GM18873 (cell line): ENCODE measurements around the gene CIRBP.

Experiments used
- ATAC-seq: cut with Tn5 transposase; IDR thresholded peaks from one replicate; pipeline ENCODE4 v1.9.1; 2021; ENCODE audit warnings: mild to moderate bottlenecking, moderate library complexity, moderate number of reproducible peaks; ENCODE audit not compliant: unreplicated experiment, low FRiP score

CIRBP gene

GRCh38 chr19:1288226-1288612 is 19.1 kb downstream of the CIRBP start:
- no peak for ATAC-seq

- no peak for ATAC-seq
These were observed 19.9 kb downstream of the CIRBP start for GRCh38 chr19:1288833-1289685.

DNA sequence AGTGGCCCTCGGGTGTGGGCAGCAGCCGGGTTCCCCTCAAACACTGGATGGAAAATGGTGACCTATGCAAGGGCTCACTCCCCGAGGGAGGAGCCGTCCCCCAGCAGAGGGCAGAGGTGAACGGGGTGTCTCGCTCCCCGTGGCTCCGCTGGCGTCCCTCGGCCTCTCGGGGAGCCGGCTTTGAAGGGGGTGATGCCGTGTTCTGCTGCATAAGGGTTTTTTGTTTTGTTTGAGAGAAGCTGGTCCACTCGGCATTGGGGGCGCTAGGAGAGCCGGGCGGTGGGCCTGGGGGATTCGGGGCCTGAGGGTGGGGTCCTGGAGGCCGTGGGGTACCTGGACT is 20.5 kb downstream of the CIRBP start:
- ATAC-seq = no peak

GRCh38 chr19:1290196-1290702 is 21.1 kb downstream of the CIRBP start:
- ATAC-seq = no peak

GRCh38 chr19:1290703-1291651 is 21.8 kb downstream of the CIRBP start:
- no peak for ATAC-seq

GRCh38 chr19:1291761-1292418 is 22.8 kb downstream of the CIRBP start:
- no peak for ATAC-seq

- no peak for ATAC-seq
These were observed 23.5 kb downstream of the CIRBP start for GRCh38 chr19:1292419-1293151.

- no peak for ATAC-seq
These were observed 24.9 kb downstream of the CIRBP start for GRCh38 chr19:1293782-1294604.

DNA sequence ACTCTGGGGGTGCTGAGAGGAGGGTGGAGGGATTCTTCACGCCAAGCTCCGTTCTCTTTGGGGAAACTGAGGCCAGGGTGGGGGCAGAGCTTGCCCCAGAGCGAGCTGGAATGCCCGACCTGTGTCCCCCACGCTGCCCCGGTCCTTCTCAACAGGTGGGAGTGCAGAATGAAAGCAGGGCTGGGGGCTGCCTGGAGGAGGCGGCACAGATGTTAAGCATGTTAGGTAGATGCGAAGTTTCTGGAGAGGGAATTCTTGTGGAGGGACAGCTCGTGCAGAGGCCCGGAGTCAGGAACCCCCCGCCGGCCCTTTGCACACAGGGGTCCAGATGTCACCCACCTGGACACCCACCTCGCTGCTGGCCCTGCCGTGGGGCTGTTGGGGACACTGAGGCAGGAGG is 25.6 kb downstream of the CIRBP start:
- ATAC-seq = no peak

GRCh38 chr19:1295169-1296012 is 26.3 kb downstream of the CIRBP start:
- ATAC-seq = no peak

DNA sequence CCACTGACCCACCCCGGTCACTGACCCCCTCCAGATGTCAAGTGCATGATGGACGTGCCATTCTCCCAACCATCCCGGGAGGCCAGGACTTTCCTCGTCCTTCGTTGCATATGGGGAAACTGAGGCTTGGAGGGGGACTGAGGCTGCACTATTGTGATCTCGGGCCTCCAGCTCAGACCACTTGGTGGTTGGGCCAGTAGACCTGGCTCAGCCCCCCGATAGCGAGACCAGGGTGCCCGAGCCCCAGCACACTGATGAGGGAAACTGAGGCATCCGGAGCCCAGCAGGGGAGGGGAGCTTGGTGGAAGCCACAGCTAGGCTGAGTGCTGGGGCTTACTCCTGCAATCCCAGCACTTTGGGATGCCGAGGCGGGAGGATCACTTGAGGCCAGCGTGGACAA is 26.9 kb downstream of the CIRBP start:
- no peak for ATAC-seq

- ATAC-seq = no peak
These were observed 27.6 kb downstream of the CIRBP start for GRCh38 chr19:1296575-1297271.

GRCh38 chr19:1298235-1298634 is 29.1 kb downstream of the CIRBP start:
- no peak for ATAC-seq

DNA sequence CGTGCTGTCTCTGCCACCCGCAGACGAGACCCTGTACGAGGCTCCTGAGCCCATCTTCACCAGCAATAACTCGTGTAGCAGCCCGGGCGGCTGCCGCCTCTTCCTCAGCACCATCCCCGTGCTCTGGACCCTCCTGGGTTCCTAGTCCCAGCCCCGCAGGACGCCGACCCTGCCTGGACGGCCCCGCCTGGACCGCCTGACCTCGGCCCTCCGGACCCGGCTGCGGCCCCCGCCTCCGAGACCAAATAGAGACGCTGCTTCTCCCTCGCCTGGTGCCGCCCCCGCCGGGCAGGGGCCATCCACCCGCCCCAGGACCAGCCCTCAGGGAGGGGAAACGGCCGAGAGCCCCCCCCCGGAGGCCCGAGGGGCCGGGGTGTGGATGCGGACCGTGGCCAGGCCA is 30.7 kb downstream of the CIRBP start:
- ATAC-seq = no peak

GRCh38 chr19:1300744-1301490 is 31.8 kb downstream of the CIRBP start:
- ATAC-seq = no peak

DNA sequence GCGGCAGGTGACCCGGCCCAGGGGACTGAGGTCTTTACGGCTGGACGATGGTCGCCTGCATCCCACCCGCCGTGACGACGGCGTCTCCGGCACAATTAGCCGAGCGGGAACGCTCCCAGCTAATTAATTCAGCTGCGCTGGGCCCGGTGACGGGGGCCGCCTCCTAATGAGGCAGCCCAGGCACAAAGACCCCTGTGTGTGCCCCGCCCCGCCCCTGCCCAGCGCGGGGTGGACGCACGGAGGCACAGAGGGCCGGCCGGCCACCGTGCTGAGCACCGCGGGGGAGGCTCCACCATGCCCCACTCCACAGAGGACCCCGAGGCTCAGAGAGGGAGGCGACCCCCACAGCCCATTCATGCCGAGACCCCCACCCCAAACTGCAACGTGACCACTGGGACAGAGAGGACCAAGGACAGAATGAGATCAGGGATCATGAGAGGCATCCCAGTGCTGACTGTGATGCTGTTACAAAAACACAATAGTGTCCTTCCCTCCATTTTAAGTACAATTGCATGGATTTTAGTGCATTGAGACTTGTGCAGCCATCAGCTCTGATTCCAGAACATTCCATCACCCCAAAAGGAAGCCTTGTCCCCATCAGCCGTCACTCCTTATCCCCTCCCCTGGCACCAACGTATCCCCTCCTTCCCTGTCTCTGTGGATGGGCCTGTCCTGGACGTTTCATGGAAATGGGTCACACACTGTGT is 33.6 kb downstream of the CIRBP start:
- no peak for ATAC-seq
